Ishikawa (cell line): ENCODE measurements around the gene CRABP2.

Experiments used
- CEBPB ChIP-seq: IDR thresholded peaks from 2 replicates; pipeline ENCODE4 v1.6.1; 2012
- CREB1 ChIP-seq: IDR thresholded peaks from 2 replicates; pipeline ENCODE4 v1.6.1; 2012; ENCODE audit warnings: low read depth
- EGR1 ChIP-seq: IDR thresholded peaks from 2 replicates; pipeline ENCODE4 v1.6.1; 2012
- EP300 ChIP-seq: IDR thresholded peaks from 2 replicates; pipeline ENCODE4 v1.6.1; 2012; ENCODE audit warnings: borderline replicate concordance
- FOXM1 ChIP-seq: IDR thresholded peaks from 2 replicates; pipeline ENCODE4 v1.6.1; 2012; ENCODE audit warnings: low read depth, borderline replicate concordance
- NFIC ChIP-seq: IDR thresholded peaks from 2 replicates; pipeline ENCODE4 v1.6.1; 2012
- RAD21 ChIP-seq: IDR thresholded peaks from 2 replicates; pipeline ENCODE4 v1.6.1; 2012; ENCODE audit warnings: low read depth
- TAF1 ChIP-seq: IDR thresholded peaks from 2 replicates; pipeline ENCODE4 v1.6.1; 2012; ENCODE audit warnings: low read depth, mild to moderate bottlenecking
- TCF12 ChIP-seq: IDR thresholded peaks from 2 replicates; pipeline ENCODE4 v1.6.1; 2012; ENCODE audit warnings: low read depth
- TEAD4 ChIP-seq: IDR thresholded peaks from 2 replicates; pipeline ENCODE4 v1.6.1; 2012
- YY1 ChIP-seq: IDR thresholded peaks from 2 replicates; pipeline ENCODE4 v1.6.1; 2012; ENCODE audit warnings: low read depth
- ZBTB7A ChIP-seq: IDR thresholded peaks from 2 replicates; pipeline ENCODE4 v1.6.1; 2012; ENCODE audit warnings: low read depth
- TF ChIP-seq, protein P1 (sequence below): IDR thresholded peaks from 2 replicates; pipeline ENCODE4 v1.6.1; 2012
- TF ChIP-seq, protein P2 (sequence below): IDR thresholded peaks from 2 replicates; pipeline ENCODE4 v1.6.1; 2012
- TF ChIP-seq, protein P3 (sequence below): IDR thresholded peaks from 2 replicates; pipeline ENCODE4 v1.6.1; 2012; ENCODE audit warnings: low read depth, mild to moderate bottlenecking

Gene CRABP2

DNA sequence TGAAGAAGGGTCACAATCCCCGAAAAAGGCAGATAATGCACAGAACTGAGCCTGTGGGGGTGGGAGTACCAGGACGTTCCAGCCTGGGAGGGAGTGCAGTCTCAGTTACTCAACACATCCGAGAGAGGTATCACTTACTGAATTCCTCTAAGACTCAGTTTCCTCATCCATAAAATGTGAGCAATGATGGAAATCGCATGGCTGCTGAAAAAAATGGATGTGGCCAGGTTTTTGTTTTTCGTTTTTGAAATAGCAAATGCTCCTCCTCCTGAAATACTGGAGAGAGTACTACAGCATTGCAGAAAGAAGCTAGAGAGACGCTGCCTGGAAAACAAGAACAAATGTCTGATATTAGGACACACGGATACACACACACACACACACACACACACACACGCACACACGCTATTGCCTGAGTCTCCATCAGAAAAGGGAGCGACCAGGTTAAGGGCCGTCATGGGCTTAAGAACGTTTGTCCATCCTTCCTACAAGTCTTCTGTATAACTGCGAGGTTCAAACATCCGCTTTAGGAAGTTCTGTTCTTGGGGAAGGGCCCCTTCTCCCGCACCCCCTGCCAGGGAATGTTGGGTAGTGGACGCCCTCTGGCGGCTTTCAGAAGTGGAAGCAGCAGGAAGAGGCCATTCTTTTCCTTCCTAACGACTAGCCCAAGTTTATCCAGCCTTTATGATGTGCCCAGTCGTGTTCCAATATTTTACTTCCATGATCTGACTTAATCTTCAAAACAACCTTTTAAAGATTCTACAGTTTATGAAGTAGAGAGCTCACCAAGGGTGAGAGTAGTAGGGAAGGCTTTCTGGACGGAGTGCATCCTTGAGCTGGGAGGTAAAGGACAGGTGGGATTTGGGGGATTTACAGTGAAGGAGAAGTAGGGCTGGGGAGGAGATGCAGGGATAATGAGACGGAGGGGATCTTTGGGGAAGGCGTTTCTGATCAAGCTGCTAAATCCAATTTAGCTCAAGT lies 27.5 kb downstream of the CRABP2 start:
- TF ChIP-seq YY1 (peak; percentile 45; the same call in 1 of the 2 replicates), CREB1 (no peak), TAF1 (no peak), EP300 (no peak), EGR1 (no peak), TEAD4 (peak; percentile 39; the same call in 1 of the 2 replicates), FOXM1 (no peak), TCF12 (no peak), CEBPB (no peak), ZBTB7A (0 out of 2 replicates have a peak, but pooled peaks have one; percentile 63), RAD21 (peak; percentile 93), NFIC (no peak)
- TF ChIP-seq, protein P1, sequence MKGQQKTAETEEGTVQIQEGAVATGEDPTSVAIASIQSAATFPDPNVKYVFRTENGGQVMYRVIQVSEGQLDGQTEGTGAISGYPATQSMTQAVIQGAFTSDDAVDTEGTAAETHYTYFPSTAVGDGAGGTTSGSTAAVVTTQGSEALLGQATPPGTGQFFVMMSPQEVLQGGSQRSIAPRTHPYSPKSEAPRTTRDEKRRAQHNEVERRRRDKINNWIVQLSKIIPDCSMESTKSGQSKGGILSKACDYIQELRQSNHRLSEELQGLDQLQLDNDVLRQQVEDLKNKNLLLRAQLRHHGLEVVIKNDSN, result no peak
- TF ChIP-seq, protein P2, sequence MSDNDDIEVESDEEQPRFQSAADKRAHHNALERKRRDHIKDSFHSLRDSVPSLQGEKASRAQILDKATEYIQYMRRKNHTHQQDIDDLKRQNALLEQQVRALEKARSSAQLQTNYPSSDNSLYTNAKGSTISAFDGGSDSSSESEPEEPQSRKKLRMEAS, result no peak
- TF ChIP-seq, protein P3, sequence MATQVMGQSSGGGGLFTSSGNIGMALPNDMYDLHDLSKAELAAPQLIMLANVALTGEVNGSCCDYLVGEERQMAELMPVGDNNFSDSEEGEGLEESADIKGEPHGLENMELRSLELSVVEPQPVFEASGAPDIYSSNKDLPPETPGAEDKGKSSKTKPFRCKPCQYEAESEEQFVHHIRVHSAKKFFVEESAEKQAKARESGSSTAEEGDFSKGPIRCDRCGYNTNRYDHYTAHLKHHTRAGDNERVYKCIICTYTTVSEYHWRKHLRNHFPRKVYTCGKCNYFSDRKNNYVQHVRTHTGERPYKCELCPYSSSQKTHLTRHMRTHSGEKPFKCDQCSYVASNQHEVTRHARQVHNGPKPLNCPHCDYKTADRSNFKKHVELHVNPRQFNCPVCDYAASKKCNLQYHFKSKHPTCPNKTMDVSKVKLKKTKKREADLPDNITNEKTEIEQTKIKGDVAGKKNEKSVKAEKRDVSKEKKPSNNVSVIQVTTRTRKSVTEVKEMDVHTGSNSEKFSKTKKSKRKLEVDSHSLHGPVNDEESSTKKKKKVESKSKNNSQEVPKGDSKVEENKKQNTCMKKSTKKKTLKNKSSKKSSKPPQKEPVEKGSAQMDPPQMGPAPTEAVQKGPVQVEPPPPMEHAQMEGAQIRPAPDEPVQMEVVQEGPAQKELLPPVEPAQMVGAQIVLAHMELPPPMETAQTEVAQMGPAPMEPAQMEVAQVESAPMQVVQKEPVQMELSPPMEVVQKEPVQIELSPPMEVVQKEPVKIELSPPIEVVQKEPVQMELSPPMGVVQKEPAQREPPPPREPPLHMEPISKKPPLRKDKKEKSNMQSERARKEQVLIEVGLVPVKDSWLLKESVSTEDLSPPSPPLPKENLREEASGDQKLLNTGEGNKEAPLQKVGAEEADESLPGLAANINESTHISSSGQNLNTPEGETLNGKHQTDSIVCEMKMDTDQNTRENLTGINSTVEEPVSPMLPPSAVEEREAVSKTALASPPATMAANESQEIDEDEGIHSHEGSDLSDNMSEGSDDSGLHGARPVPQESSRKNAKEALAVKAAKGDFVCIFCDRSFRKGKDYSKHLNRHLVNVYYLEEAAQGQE, result no peak

DNA sequence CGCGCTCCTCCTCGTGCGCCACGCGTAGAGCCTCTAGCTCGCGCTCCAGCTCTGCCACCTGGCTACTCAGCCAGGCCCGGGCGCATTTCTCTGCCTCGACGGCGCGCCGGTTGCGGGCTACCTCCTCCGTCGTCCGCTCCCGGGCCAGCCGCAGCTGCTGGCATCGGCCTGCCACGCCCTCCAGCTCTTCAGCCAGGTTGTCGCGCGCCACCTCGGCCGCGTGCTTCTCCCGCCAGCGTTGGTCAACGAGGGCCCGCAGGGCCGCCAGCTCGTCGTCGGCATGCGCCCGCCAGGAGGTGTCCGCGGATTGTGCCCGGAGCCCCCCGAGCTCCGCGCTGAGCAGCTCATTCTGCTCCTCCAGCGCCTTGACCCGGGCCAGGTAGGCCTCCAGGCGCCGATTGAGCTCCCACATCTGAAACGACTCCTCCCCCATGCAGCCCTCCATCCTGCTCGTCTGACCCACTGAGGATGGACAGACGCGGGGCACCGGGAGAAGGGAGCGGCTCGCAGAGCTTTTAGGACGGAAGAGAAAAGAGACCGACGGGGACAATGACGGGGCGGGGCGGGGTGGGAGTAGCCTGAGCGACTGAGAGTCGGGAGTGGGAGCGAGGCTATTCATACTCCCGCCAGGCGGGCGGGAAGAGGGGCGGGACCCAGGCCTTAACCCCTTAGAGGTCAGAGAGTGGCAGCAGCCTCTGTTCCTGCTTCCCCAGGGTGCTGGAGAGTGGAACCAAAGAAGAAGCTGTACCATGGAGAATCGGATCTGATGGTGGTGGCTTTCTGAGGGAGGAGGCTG lies 28.4 kb downstream of the CRABP2 start, which contains the start of gene NES:
TSS of gene NES (minus strand) at position 588 of the 796 bp plus-strand sequence. CDS start at position 445, 143 bp downstream.
- no peak for TF ChIP-seq RAD21
- TF ChIP-seq, protein P2, result peak; percentile 96

DNA sequence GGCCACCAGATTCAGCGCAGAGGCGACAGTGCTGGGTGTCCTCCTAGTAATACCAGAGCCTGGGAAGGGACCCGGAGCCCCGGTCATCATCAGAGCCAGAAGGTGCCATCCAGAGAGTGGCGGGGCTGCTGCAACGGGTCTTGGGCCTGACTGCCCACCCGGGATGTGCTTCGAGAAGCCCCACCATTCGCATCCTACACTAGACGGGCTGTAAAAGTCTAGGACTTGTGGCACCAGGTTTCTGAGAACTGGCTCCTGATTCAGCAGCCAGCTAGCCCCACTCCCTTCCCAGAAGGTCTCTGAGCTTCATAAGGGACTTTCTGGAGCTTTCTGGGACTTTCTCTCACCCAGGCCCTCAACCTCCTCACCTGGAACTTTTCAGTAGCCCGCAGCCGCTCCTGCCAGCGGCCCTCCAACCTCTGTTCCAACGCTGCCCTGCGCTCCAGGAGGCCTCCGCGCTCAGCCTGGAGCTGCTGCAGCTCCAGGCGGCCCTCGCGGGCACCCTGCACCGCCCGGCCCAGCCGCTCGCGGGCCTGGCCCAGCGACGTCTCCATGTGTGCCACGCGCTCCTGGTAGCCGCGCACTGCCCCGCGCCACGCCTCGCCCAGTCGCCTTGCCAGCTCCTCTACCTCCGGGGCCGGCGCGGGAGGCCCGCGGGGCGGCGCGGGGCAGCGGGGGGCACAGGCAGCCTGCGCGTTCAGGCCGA lies 29.1 kb downstream of the CRABP2 start:
- TF ChIP-seq NFIC (no peak), TCF12 (no peak), EP300 (no peak), RAD21 (no peak), CREB1 (no peak), TAF1 (no peak), FOXM1 (no peak), YY1 (no peak), EGR1 (no peak), CEBPB (no peak), TEAD4 (no peak), ZBTB7A (no peak)
- TF ChIP-seq, protein P1, result no peak
- TF ChIP-seq, protein P3, result no peak
- TF ChIP-seq, protein P2, result no peak

DNA sequence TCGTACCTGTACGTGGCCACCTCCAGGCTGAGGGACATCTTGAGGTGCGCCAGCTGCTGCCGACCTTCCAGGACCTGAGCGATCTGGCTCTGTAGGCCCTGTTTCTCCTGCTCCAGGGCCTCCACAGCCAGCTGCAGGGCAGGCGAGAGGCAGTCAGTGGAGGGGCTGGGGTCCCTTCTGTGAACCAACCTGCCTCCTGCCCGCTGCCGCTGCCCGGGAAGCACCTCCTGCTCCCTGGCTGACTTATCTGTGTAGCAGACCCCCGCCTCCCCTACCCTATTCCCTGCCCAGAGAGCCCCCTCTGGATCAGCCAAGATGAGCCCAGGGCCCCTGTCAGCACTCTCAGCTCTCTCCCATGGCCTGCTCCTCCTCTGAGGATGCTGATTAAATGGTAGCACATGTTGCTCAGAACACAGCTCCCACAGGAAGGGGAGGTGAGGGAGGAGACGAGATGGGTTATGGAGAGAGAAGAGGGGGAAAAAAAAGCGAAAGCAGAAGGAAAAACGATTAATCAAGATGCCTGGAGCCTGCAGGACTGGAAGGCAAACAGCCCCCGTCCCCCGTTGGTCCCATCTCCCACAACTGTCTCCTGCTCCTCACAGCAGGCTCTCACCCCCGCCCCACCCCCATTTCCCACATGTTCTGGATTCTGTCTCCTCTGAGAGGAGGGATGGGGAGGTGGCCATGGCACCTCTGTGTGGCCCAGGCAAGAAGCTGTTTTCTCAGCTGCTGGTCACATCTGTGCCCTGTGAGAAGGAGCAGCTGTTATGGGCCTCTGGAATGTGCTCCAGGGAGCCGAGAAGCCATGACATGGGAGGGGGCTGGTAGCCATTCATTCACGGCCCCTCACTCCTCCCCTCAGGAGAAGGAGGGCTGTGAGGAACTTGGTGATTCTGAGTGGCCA lies 29.9 kb downstream of the CRABP2 start:
- no peak for TF ChIP-seq CEBPB
- no peak for TF ChIP-seq CREB1
- TF ChIP-seq TEAD4, result no peak
- no peak for TF ChIP-seq TCF12
- no peak for TF ChIP-seq RAD21
- no peak for TF ChIP-seq ZBTB7A
- no peak for TF ChIP-seq EGR1
- TF ChIP-seq FOXM1, result no peak
- no peak for TF ChIP-seq YY1
- TF ChIP-seq EP300, result no peak
- TF ChIP-seq TAF1, result no peak
- TF ChIP-seq, protein P2, result no peak
- TF ChIP-seq, protein P3, result no peak
- TF ChIP-seq, protein P1, result no peak
- no peak for TF ChIP-seq NFIC
